Fibroblast of gingiva (primary cell): Measurements from ENCODE around the gene TAF6.
"Not testable (repeated sequence)": the region's sequence is repeated elsewhere in the genome, so short reads cannot be mapped to it uniquely, and the experiment has no call there.

ENCODE experiments used
- DNase-seq: peaks from one replicate; pipeline ENCODE4 v3.0.0-alpha.2; 2011; ENCODE audit warnings: low read depth

Gene TAF6

GRCh38 chr7:100152404-100152803, 33.2 kb upstream of the TAF6 start:
- no peak for DNase-seq

- DNase-seq: peak; percentile 99
Measured at GRCh38 chr7:100148559-100149328, 29.6 kb upstream of the TAF6 start, which contains the start of gene LAMTOR4. Gene LAMTOR4, plus strand, starts transcription at chr7:100148918. Its CDS starts 55 bp downstream, at chr7:100148973.

GRCh38 chr7:100148225-100148558, 29.0 kb upstream of the TAF6 start:
- DNase-seq: no peak

- DNase-seq: no peak
Measured at GRCh38 chr7:100147278-100147677, 28.1 kb upstream of the TAF6 start.

- DNase-seq: peak; percentile 41
Measured at GRCh38 chr7:100146350-100146749, 27.2 kb upstream of the TAF6 start.

GRCh38 chr7:100142461-100142860, 23.3 kb upstream of the TAF6 start:
- no peak for DNase-seq

- no peak for DNase-seq
Measured at GRCh38 chr7:100141555-100141949, 22.4 kb upstream of the TAF6 start.

- DNase-seq: no peak
Measured at GRCh38 chr7:100137851-100138760, 18.9 kb upstream of the TAF6 start.

- DNase-seq: peak; percentile 44
Measured at GRCh38 chr7:100132697-100133151, 13.6 kb upstream of the TAF6 start.

GRCh38 chr7:100132126-100132525, 13.0 kb upstream of the TAF6 start:
- DNase-seq: no peak

- DNase-seq: peak; percentile 18
Measured at GRCh38 chr7:100130608-100131453, 11.7 kb upstream of the TAF6 start.

- not testable (repeated sequence) for DNase-seq
Measured at GRCh38 chr7:100130220-100130607, 11.1 kb upstream of the TAF6 start.

- DNase-seq: no peak
Measured at GRCh38 chr7:100128637-100128963, 9.4 kb upstream of the TAF6 start.

GRCh38 chr7:100127866-100128636, 8.9 kb upstream of the TAF6 start:
- DNase-seq: no peak

- peak; percentile 93 for DNase-seq
Measured at GRCh38 chr7:100126931-100127865, 8.0 kb upstream of the TAF6 start, which contains the start of gene MBLAC1. Gene MBLAC1, plus strand, starts transcription at chr7:100126967. Its CDS starts 429 bp downstream, at chr7:100127396.

GRCh38 chr7:100126239-100126930, 7.2 kb upstream of the TAF6 start:
- DNase-seq: no peak

GRCh38 chr7:100124301-100125230, 5.4 kb upstream of the TAF6 start:
- DNase-seq: no peak

GRCh38 chr7:100122568-100122967, 3.4 kb upstream of the TAF6 start:
- no peak for DNase-seq
